IMR-90 (cell line): ENCODE data around the gene TES. TPM values are rescaled to one million over a fixed set of nuclear protein-coding genes. Genes with fewer than 3 reads are reported as not detected.
A peak's percentile ranks its signal among the peaks of the same experiment; 100 is the strongest.

Experiments used
- ATAC-seq: fragments of 200-7000 bp; cut with Tn5 transposase; 2 replicates; pipeline ENCODE4 v1.9.1; 2020; ENCODE audit warnings: low read depth, mild to moderate bottlenecking, moderate library complexity
- BruUV-seq: library from RNA; stranded (reverse); fragments of 400-500 nt; replicated peaks from 2 replicates; lab custom pipeline; 2021; lab: Mats Ljungman, UMichigan
- CTCF ChIA-PET: fragments of 300-600 bp; formaldehyde crosslinking; extraction: SDS; loops from one replicate; lab custom pipeline; 2021; ENCODE audit warnings: antibody characterized with exemption; lab: Yijun Ruan, JAX
- POLR2A ChIA-PET: fragments of 300-600 bp; sonication (Branson Sonifier 250); formaldehyde crosslinking; loops from one replicate; lab custom pipeline; 2022; ENCODE audit warnings: antibody characterized with exemption; ENCODE audit not compliant: unreplicated experiment; lab: Charles Lee
- DNase-seq: peaks from one replicate; pipeline ENCODE4 v3.0.0; 2013
- H2AFZ ChIP-seq: replicated peaks from 2 replicates; pipeline ENCODE3; 2013; ENCODE audit warnings: low read length, mild to moderate bottlenecking; ENCODE audit not compliant: poor library complexity
- H2AK5ac ChIP-seq: 2 replicates; pipeline ENCODE4 v1.6.1; 2013; ENCODE audit warnings: low read depth, low read length, inconsistent platforms
- H2AK9ac ChIP-seq: replicated peaks from 2 replicates; pipeline ENCODE3; 2013; ENCODE audit warnings: mild to moderate bottlenecking, low read depth, low read length, moderate library complexity; ENCODE audit not compliant: poor library complexity
- H2BK120ac ChIP-seq: 2 replicates; pipeline ENCODE4 v1.6.1; 2013; ENCODE audit warnings: low read depth, low read length, inconsistent platforms
- H2BK15ac ChIP-seq: 3 replicates; pipeline ENCODE4 v1.6.1; 2013; ENCODE audit warnings: low read depth, low read length, inconsistent platforms
- H2BK20ac ChIP-seq: 2 replicates; pipeline ENCODE4 v1.6.1; 2013; ENCODE audit warnings: low read depth, mild to moderate bottlenecking, inconsistent platforms, low read length, moderate library complexity
- H2BK5ac ChIP-seq: 2 replicates; pipeline ENCODE4 v1.6.1; 2013; ENCODE audit warnings: mild to moderate bottlenecking, low read depth, low read length, inconsistent platforms; ENCODE audit not compliant: poor library complexity, severe bottlenecking
- H3K14ac ChIP-seq: replicated peaks from 2 replicates; pipeline ENCODE4 v1.6.1; 2013; ENCODE audit warnings: low read depth, low read length, inconsistent platforms
- H3K18ac ChIP-seq: 2 replicates; pipeline ENCODE4 v1.6.1; 2013; ENCODE audit warnings: low read depth, low read length, control low read depth
- H3K23ac ChIP-seq: 2 replicates; pipeline ENCODE4 v1.6.1; 2013; ENCODE audit warnings: low read depth, low read length, inconsistent platforms
- H3K27ac ChIP-seq: 2 replicates; pipeline ENCODE4 v1.5.1; 2013; ENCODE audit warnings: mild to moderate bottlenecking, control low read depth, low read length; ENCODE audit not compliant: insufficient read depth
- H3K27me3 ChIP-seq: 2 replicates; pipeline ENCODE4 v1.6.1; 2013; ENCODE audit warnings: low read length; ENCODE audit not compliant: control insufficient read depth, insufficient read depth
- H3K36me3 ChIP-seq: 2 replicates; pipeline ENCODE4 v1.6.1; 2013; ENCODE audit warnings: low read length, mixed read lengths; ENCODE audit not compliant: control insufficient read depth, insufficient read depth
- H3K4ac ChIP-seq: 2 replicates; pipeline ENCODE4 v1.6.1; 2013; ENCODE audit warnings: low read depth, low read length, inconsistent platforms
- H3K4me1 ChIP-seq: 2 replicates; pipeline ENCODE4 v1.6.1; 2013; ENCODE audit warnings: low read length, mixed read lengths; ENCODE audit not compliant: control insufficient read depth, insufficient read depth
- H3K4me2 ChIP-seq: 2 replicates; pipeline ENCODE4 v1.6.1; 2013; ENCODE audit warnings: low read depth, mild to moderate bottlenecking, control low read depth, low read length, moderate library complexity
- H3K4me3 ChIP-seq: 2 replicates; pipeline ENCODE4 v1.5.1; 2013; ENCODE audit warnings: low read depth, mild to moderate bottlenecking, control low read depth, low read length, moderate library complexity; ENCODE audit not compliant: insufficient read depth
- H3K56ac ChIP-seq: 2 replicates; pipeline ENCODE4 v1.6.1; 2013; ENCODE audit warnings: low read length, inconsistent platforms; ENCODE audit not compliant: insufficient read depth; ENCODE audit errors: extremely low read depth
- H3K79me1 ChIP-seq, 2 experiments: 2 replicates each; pipeline ENCODE4 v1.6.1; 2013; ENCODE audit warnings: low read length in 2 of 2, inconsistent platforms in 1 of 2, low read depth in 1 of 2
- H3K9ac ChIP-seq: 2 replicates; pipeline ENCODE4 v1.6.1; 2013; ENCODE audit warnings: low read depth, low read length, control low read depth
- H3K9me1 ChIP-seq: 2 replicates; pipeline ENCODE4 v1.6.1; 2013; ENCODE audit warnings: low read length, inconsistent platforms; ENCODE audit not compliant: insufficient read depth
- H3K9me3 ChIP-seq: 2 replicates; pipeline ENCODE4 v1.6.1; 2013; ENCODE audit warnings: low read length; ENCODE audit not compliant: control insufficient read depth, insufficient read depth
- H4K20me1 ChIP-seq: 2 replicates; pipeline ENCODE4 v1.6.1; 2013; ENCODE audit warnings: low read length, inconsistent platforms; ENCODE audit not compliant: insufficient read depth
- H4K5ac ChIP-seq: 2 replicates; pipeline ENCODE4 v1.6.1; 2013; ENCODE audit warnings: mild to moderate bottlenecking, low read depth, low read length, control low read depth
- H4K8ac ChIP-seq, 2 experiments: 2 replicates each; pipeline ENCODE4 v1.6.1; 2013; ENCODE audit warnings: low read depth in 2 of 2, low read length in 2 of 2, control low read depth in 1 of 2, inconsistent platforms in 1 of 2
- H4K91ac ChIP-seq: 2 replicates; pipeline ENCODE4 v1.6.1; 2013; ENCODE audit warnings: low read depth, low read length, inconsistent platforms; ENCODE audit not compliant: insufficient read depth
- BHLHE40 ChIP-seq: fragments of 150-350 bp; IDR thresholded peaks from 2 replicates; pipeline ENCODE4 v1.6.1; 2016; ENCODE audit warnings: mild to moderate bottlenecking, low read depth, low read length
- CEBPB ChIP-seq: IDR thresholded peaks from 2 replicates; pipeline ENCODE4 v1.6.1; 2012; ENCODE audit warnings: low read depth, low read length, improper control_type of control experiment
- ELK1 ChIP-seq: fragments of 150-350 bp; IDR thresholded peaks from 2 replicates; pipeline ENCODE4 v1.6.1; 2016; ENCODE audit warnings: low read depth, mild to moderate bottlenecking, low read length, moderate library complexity, borderline replicate concordance
- MAFK ChIP-seq: IDR thresholded peaks from 2 replicates; pipeline ENCODE4 v1.6.1; 2012; ENCODE audit warnings: low read depth, low read length, improper control_type of control experiment
- MXI1 ChIP-seq: IDR thresholded peaks from 2 replicates; pipeline ENCODE4 v1.6.1; 2012; ENCODE audit warnings: low read depth, mild to moderate bottlenecking, low read length, moderate library complexity, borderline replicate concordance
- NFE2L2 ChIP-seq: fragments of 150-350 bp; IDR thresholded peaks from 2 replicates; pipeline ENCODE4 v1.6.1; 2016; ENCODE audit warnings: low read depth, mild to moderate bottlenecking, low read length
- RAD21 ChIP-seq: IDR thresholded peaks from 2 replicates; pipeline ENCODE4 v1.6.1; 2012; ENCODE audit warnings: low read length, improper control_type of control experiment
- RCOR1 ChIP-seq: IDR thresholded peaks from 2 replicates; pipeline ENCODE4 v1.6.1; 2012; ENCODE audit warnings: mild to moderate bottlenecking, low read length, improper control_type of control experiment; ENCODE audit not compliant: insufficient replicate concordance
- RFX5 ChIP-seq: IDR thresholded peaks from 2 replicates; pipeline ENCODE4 v1.8.0; 2012; ENCODE audit warnings: low read depth, mild to moderate bottlenecking, low read length, moderate library complexity
- SMC3 ChIP-seq: fragments of 150-350 bp; IDR thresholded peaks from 2 replicates; pipeline ENCODE4 v1.6.1; 2016; ENCODE audit warnings: low read depth, mild to moderate bottlenecking, antibody characterized with exemption, low read length, moderate library complexity
- WGBS, 2 experiments: methylation state at CpG; one replicate each; pipeline versions ENCODE4 v1.1.5 to v1.1.7; 2013; ENCODE audit warnings: missing lambda C conversion rate in 2 of 2; ENCODE audit not compliant: insufficient read length in 1 of 2; ENCODE audit errors: extremely low coverage in 2 of 2; 5-methylcytosine and 5-hydroxymethylcytosine counted together
- dilution Hi-C: fragments of 300-500 bp; cut with HindIII; formaldehyde crosslinking; loops from one replicate; pipeline ENCODE4 v1.14.3; 2018; ENCODE audit warnings: low sequenced_read_pairs; ENCODE audit not compliant: unreplicated experiment
- in situ Hi-C: fragments of 300-500 bp; cut with MboI; formaldehyde crosslinking; loops from 3 replicates; pipeline ENCODE4 v1.14.3; 2019; ENCODE audit warnings: low sequenced_read_pairs, inconsistent platforms, mixed read lengths
- intact Hi-C: fragments of 100-400 bp; cut with micrococcal nuclease; formaldehyde crosslinking; loops from 2 replicates; pipeline ENCODE4 v1.10.0; 2022
- polyA plus RNA-seq, 3 experiments: library from polyadenylated mRNA; depleted of rRNA; stranded (reverse); fragments of >200 nt; gene quantifications; 2 replicates each; pipeline ENCODE4 v1.2.3, GENCODE V29; 2012; ENCODE audit warnings: low replicate concordance in 1 of 3
- total RNA-seq: library from RNA; depleted of rRNA; stranded (reverse); fragments of >200 nt; gene quantifications from 2 replicates; pipeline ENCODE4 v1.2.3, GENCODE V29; 2012

The TES gene
- total and polyA plus RNA-seq, 2 of the 4 experiments (the other 2 are of a cell fraction), result 54.0 to 83.3 TPM

- H3K9me1 ChIP-seq, result 0 out of 2 replicates have a peak, but pooled peaks cover 2% of the 10 kb centered on the region
- 40% methylated on average over 3 of the region's 7 CpGs; no CpG with 5 or more reads in 1 of the 2 experiments for WGBS, 2 experiments
- peak overlapping the region; percentile 61; the same call in 1 of the 2 replicates for H3K56ac ChIP-seq
- intact Hi-C loops, result loop anchor here (2.0 kb wide), 2 partner anchors 21 to 31 kb away; no protein-coding TSS in a partner anchor
- H3K14ac ChIP-seq, result peak overlapping the region; percentile 80
- H3K23ac ChIP-seq, result peak overlapping the region; percentile 71; the same call in 1 of the 2 replicates
- H3K79me1 ChIP-seq, result peaks cover 10 to 45% of the 10 kb centered on the region in 2 experiments
- dilution Hi-C loops, result no loop called here
- H4K5ac ChIP-seq, result peak overlapping the region; percentile 89; the same call in 1 of the 2 replicates
- peak overlapping the region; percentile 31; the same call in 1 of the 3 replicates for H2BK15ac ChIP-seq
- H4K20me1 ChIP-seq, result peaks cover 3% of the 10 kb centered on the region; the same call in 1 of the 2 replicates
- in situ Hi-C loops, result no loop called here
- H2AFZ ChIP-seq, result no peak overlapping the region
- peak overlapping the region; percentile 84; the same call in 1 of the 2 replicates for H3K18ac ChIP-seq
- peak; percentile 31 for DNase-seq
- peak overlapping the region; percentile 64; the same call in 1 of the 2 replicates for H4K91ac ChIP-seq
- no peaks in the 10 kb centered on the region for H3K27me3 ChIP-seq
- H2BK120ac ChIP-seq, result peak overlapping the region; percentile 86
- no peaks in the 10 kb centered on the region for H3K9me3 ChIP-seq
- H3K4me3 ChIP-seq, result peak overlapping the region; percentile 86; the same call in 1 of the 2 replicates
- H3K4ac ChIP-seq, result peak overlapping the region; percentile 78
- ATAC-seq, result no peak
- ChIA-PET POLR2A (no interaction called here), CTCF (no interaction called here)
- peaks cover 2% of the 10 kb centered on the region for H3K4me1 ChIP-seq
- H2AK9ac ChIP-seq, result no peak overlapping the region
- peak overlapping the region; percentile 55; the same call in 1 of the 2 replicates for H2BK20ac ChIP-seq
- H3K27ac ChIP-seq, result peak overlapping the region; percentile 46; the same call in 1 of the 2 replicates
- H3K36me3 ChIP-seq, result no peaks in the 10 kb centered on the region
- 0 out of 2 replicates have a peak overlapping the region, but pooled peaks have one; percentile 35 for H2AK5ac ChIP-seq
- peak overlapping the region in 1 of 2 experiments; percentile 55; a peak in 2 of 4 replicates for H4K8ac ChIP-seq
- no TSS peak for BruUV-seq
- peak overlapping the region; percentile 61 for H2BK5ac ChIP-seq
- peak overlapping the region; percentile 26; the same call in 1 of the 2 replicates for H3K9ac ChIP-seq
- TF ChIP-seq MXI1 (no peak), RFX5 (no peak), NFE2L2 (no peak), RCOR1 (no peak), BHLHE40 (no peak), MAFK (no peak), ELK1 (no peak), SMC3 (no peak), CEBPB (no peak), RAD21 (no peak)
- H3K4me2 ChIP-seq, result peak overlapping the region; percentile 88
These were observed 1.7 kb downstream of the TES start for GRCh38 chr7:116211913-116212596.
